CD4-positive, alpha-beta T cell treated with Interleukin-15 for 4 hours (primary cell): ENCODE data around the gene COPG2.
"Not testable (repeated sequence)": the region's sequence is repeated elsewhere in the genome, so short reads cannot be mapped to it uniquely, and the experiment has no call there.

Source experiments
- DNase-seq: peaks from one replicate; pipeline ENCODE4 v3.0.0-alpha.2; 2020; ENCODE audit warnings: low spot score

COPG2 gene

GRCh38 chr7:130560972-130561371, 107.6 kb downstream of the COPG2 start:
- DNase-seq, result peak; percentile 1

DNA sequence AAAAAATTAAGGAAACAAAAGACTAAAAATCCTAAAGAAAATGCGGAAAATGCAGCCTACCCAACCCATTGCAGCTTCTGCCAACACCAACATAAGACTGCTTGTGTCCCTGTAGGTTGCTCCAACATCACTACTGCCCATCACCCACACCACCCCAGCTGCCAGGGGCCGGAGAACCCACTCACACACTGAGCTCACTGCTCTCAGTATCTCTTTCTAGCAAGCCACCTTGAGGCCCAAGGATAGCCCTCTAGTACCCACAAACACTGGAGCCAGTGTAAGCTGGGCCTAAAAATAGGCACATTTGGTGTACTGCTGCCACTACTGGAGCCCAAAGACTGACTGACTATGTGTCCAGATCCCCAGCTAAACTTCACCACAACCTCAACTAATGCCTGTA, 109.4 kb downstream of the COPG2 start:
- DNase-seq, result no peak

DNA sequence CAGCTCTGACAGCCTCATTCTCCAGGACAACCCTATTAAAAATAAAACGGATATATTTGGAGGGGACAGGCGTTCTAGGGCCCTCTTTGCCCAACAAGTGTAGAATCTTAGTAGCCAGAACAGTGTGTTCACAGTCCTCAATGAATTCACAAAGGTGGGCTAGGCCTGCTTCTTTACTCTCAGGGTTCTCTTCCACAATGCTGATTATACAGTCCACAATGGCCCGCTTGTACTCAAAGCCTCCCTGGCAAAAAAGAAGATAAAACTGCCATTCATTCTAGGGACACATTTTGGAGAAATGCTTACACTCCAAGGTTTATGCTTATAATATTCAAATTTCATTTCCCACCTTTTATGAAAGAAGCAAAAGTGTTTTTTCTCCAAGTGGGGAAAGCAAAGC, 114.1 kb downstream of the COPG2 start:
- DNase-seq, result no peak

GRCh38 chr7:130553398-130554029, 115.0 kb downstream of the COPG2 start:
- no peak for DNase-seq

- no peak for DNase-seq
These were observed 124.2 kb downstream of the COPG2 start for GRCh38 chr7:130544356-130544755.

- DNase-seq, result no peak
These were observed 125.0 kb downstream of the COPG2 start for GRCh38 chr7:130543487-130544010.

DNA sequence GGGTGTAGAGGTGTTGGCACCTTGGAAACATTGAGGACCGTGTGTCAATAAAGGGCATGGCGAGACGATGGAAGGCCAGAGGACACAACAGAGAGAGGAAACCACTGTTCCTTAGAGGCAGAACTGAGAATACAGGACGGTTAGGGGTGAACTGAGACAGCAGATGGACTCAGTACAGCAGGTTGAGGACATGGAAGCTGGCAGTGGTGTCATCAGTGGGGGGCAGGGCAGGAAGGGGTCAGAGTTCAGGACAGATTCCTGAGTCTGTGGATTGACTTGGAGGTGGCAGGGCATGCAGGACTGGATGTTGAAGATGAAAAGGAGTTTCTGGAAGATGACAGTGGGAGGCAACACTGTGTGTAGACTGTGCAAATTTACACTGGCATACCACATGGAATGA, 126.3 kb downstream of the COPG2 start:
- DNase-seq, result not testable (repeated sequence)

GRCh38 chr7:130541287-130541686, 127.3 kb downstream of the COPG2 start:
- DNase-seq, result not testable (repeated sequence)

DNA sequence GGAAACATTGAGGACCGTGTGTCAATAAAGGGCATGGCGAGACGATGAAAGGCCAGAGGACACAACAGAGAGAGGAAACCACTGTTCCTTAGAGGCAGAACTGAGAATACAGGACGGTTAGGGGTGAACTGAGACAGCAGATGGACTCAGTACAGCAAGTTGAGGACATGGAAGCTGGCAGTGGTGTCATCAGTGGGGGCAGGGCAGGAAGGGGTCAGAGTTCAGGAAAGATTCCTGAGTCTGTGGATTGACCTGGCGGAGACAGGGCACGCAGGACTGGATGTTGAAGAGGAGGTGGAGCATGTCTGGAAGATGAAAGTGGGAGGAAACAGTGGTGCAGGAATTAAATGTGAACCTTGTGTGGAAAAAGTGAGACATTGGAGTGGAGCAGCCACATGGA, 130.7 kb downstream of the COPG2 start:
- not testable (repeated sequence) for DNase-seq

DNA sequence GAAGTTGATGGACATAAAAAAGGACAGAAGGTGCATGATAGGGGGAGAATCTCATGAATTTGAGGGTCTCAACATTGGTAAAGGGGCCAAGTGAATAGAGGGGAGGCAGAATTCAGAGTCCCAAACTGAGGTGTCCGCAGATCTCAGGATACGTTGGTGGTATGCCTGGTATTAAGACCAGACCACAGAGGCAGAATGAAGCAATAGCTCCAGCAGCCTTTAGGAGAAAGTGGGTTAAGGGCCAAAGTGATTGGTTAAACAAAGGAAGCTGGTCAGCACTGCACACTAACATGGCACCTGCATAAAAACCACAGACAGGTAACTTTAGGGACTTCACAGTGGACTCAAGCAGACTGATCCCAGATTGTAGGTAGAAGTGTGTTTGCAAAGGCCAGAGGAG, 139.1 kb downstream of the COPG2 start:
- no peak for DNase-seq

- not testable (repeated sequence) for DNase-seq
These were observed 140.7 kb downstream of the COPG2 start for GRCh38 chr7:130527752-130528355.

DNA sequence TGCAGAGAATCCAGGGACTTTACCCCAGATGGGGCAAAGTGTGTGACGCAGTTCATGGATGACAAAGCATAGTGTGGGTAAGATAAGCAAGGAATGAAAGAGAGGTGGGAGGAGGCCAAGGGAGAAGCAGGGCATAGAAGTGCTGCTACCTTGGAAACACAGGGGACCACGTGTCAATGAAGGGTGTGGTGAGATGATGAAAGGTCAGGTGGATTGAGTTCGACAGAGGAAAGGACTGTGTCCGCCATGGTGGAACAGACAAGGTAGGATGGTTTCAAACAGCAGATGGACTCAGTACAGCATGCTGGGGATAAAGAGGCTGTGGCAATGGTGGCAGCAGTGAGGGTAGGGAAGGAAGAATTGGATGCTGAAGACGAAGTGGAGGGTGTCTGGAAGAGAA, 143.9 kb downstream of the COPG2 start:
- no peak for DNase-seq

GRCh38 chr7:130523519-130524125, 144.9 kb downstream of the COPG2 start:
- DNase-seq, result not testable (repeated sequence)

DNA sequence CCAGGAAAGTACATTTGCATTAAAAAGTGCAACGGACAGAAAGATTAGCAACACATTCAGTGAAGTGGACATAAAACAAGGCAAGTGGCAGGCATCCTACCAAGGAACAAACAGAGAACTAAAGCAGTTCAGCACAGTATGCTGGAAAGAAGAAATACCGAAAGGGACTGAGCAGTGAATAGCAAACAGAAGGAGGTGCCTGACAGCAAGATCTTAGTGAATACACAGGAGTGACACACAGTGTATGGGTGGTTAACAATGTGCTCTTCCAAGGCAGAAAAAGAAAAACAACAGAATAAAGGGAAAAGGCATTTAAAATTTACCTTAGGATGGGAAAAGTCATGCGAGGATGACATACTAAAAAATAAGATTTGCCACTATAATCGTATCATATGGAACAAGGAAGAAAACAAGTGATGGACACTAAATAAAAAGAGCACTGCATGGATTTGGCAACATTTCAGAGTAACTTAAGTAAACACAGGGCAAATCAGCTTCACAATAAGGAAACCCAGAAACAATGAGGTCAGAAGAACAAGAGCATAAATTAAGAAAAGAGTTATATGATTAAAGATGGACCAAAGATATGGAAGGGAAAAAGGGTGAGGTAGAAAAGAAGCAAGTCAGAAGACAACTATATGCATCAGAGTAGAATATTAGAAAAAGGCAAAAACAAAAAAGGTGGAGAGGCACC, 147.1 kb downstream of the COPG2 start:
- DNase-seq, result no peak

DNA sequence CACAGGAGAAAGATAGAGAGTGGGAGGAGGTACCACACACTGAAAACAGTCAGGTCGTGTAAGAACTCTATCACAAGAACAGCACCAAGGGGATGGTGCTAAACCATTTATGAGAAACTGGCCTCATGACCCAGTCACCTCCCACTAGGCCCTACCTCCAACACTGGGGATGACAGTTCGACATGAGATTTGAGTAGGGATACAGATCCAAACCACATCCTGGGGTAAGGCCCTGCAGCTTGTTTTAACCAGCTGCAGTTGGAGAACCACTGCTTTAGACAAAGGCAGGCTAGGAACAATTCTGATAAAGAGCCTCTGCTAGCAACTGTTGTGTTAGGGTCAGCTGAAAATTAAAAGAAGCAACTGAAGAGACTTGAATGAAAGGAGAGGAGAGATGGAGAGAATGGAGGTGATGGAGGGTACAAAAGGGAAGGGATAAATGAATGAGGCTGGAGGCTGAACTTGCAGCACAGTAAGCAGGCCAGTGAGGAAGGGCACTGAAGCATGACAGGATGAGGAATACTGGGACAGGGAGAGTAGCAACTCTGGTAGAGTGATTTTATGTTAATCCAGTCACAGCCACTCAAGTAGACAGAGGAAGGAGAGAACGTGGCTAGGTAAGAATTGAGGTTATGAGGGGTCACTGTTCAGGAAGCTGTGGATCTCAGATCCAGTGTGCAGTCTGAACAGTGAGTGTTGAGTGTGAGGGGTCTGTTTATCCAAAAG, 153.1 kb downstream of the COPG2 start:
- no peak for DNase-seq

- no peak for DNase-seq
These were observed 155.1 kb downstream of the COPG2 start for GRCh38 chr7:130513447-130513846.

GRCh38 chr7:130512038-130512437, 156.5 kb downstream of the COPG2 start:
- not testable (repeated sequence) for DNase-seq

- no peak for DNase-seq
These were observed 162.2 kb downstream of the COPG2 start for GRCh38 chr7:130506358-130506757.

DNA sequence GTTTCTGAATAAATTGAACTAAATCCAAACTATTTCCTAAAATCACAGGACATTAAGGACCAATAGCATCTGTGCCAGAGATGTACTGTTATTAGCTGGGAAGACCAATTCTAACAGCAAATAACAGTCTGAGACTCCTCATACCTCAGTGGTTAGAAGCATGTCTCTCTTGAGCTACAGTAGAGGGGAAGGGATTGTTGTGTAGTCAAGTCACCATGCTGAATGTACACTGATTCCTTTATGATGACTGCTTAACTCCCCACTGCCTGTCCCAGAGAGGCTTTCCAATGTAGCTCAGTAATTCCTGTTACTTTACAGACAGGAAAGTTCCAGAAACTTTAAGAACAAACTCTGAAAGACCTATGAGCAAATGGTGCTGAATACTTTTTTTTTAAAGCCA, 162.8 kb downstream of the COPG2 start:
- no peak for DNase-seq

DNA sequence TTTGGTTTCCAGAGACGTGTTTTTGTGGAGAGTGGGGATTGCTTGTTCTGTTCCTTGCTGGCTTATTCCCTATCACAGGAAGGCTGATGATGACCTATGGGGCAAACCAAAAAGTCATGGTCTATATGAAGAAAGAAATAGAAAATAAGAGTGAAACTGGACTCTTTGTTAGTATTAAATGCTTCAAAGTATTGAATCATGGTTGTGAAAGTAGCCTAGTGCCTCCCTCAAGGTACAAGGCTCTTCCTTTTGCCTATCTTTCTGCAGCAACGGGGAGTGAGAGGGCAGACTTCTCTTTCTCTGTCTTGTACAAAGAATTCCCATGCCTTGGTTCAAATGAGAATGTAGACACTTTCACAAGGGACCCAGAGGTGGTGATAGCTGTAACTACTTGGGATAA, 167.6 kb downstream of the COPG2 start:
- DNase-seq, result no peak

- DNase-seq, result no peak
These were observed 168.1 kb downstream of the COPG2 start for GRCh38 chr7:130500463-130500862.

GRCh38 chr7:130494431-130494858, 174.1 kb downstream of the COPG2 start:
- no peak for DNase-seq
